ENCODE results near the gene QSOX2.

The QSOX2 gene

DNA sequence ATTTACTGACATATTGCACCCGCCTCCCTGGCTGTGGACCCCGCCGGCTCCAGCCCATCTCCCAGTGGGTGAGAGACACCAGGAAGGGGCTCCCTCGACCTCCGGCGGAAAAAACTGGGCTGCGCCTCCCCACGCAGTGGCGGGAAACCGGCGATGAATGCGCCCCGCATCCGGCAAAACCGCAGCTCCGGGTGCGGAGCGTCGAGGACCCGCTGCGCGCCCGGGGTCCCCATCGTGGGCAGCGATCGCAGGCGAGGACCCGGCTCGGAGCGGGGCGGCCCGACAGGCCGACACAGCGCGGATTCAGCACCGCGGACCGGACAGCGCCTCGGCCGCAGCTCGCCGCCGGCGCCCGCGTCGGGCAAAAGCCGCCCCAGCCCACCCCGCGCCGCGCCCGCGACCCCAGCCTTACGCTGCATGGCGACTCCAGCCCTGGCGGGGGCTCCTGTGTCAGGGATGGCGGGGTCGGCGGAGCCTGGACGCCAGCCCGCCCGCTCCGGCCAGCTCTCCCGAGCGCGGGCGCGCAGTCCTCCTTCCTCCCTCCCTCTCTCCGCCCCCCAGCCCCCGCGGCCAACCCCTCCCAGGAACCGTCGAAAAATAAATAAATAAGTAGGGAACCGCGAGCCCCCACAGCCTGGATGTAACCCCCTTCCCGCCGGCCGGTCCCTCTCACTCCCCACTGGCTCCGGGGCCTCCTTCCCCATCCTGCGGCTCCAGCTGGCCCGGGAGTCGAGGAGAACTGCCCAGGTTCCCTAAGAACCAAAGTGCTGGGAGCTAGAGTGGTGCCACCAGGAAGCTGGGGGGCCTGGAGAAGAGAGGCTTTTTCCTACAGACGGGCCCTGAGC is 43.8 kb downstream of the QSOX2 start:
- no peak for DNase-seq

GRCh38 chr9:136201174-136201573 is 44.4 kb downstream of the QSOX2 start:
- DNase-seq = no peak

DNA sequence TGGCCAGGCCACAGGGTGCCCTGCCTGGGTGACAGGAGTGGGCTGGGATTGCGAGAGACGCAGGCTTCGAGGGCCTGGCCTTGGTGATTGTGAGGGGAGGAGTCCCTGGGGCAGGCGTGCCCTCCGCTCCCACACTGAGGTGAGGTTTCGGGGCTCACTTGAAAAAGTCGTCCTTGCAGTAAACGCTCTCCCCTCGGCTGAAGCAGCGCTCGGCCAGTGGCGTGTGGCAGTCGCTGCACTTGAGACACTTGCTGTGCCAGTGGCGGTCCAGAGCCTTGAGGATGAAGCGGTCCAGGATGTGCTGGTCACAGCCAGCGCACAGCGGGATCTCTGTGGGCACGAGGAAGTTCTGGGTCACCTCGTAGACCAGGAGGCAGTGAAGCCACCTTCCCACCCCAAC is 45.2 kb downstream of the QSOX2 start:
- no peak for DNase-seq

- DNase-seq = no peak
These were observed 46.0 kb downstream of the QSOX2 start for GRCh38 chr9:136199391-136200288.

DNA sequence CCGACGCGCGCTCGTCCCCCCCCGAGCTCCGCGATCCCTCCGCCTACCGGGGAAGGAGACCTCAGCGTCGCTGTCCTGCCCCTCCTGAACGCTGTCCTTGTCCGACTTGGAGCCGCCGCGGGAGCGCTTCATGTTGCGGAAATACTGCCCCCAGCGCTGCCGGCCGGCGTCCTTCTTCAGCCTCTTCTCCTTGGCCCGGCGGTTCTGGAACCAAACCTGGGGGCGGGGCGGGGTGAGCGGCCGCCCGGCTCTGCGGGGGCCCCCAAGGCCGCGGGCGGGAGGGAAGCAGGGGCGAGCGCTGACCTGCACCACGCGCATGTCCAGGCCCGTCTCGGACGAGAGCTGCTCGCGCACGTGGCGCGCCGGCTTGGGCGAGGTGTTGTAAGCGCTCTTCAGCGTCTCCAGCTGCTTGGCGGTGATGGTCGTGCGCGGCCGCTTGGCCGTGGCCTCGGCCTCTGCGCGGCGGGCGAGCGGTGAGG is 47.0 kb downstream of the QSOX2 start:
- no peak for DNase-seq

DNA sequence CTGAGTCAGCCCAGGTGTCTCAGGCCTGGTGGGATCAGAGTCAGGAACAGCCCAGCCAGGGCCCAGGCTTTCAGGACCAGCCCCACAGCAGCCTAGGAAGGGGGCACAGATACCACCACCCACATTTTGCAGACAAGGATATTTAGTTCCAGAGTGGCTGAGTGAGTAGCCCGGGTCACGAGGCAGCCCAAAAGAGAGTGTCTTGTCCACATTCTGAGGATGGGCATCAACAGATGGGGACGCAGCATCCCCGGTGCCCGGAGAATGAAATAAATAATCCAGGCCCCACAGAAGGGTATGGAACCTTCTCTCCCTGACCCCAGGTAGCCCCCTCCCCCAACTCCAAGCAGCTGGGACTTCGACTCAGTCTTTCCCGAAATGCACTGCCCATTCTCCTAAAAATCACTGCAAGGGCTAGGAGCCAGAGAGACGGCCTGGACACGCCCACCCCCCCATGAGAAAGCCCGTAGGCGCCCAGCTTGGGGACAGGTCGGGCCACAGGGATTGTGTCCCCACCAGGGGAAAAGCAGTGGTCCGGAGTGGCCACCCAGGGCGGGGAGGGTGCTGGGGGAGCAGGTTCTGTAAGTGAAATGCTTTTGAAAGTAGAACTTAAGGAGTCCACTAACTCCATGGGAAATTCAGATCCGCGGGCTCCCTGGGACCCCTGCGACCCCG is 47.5 kb downstream of the QSOX2 start:
- DNase-seq = no peak

DNA sequence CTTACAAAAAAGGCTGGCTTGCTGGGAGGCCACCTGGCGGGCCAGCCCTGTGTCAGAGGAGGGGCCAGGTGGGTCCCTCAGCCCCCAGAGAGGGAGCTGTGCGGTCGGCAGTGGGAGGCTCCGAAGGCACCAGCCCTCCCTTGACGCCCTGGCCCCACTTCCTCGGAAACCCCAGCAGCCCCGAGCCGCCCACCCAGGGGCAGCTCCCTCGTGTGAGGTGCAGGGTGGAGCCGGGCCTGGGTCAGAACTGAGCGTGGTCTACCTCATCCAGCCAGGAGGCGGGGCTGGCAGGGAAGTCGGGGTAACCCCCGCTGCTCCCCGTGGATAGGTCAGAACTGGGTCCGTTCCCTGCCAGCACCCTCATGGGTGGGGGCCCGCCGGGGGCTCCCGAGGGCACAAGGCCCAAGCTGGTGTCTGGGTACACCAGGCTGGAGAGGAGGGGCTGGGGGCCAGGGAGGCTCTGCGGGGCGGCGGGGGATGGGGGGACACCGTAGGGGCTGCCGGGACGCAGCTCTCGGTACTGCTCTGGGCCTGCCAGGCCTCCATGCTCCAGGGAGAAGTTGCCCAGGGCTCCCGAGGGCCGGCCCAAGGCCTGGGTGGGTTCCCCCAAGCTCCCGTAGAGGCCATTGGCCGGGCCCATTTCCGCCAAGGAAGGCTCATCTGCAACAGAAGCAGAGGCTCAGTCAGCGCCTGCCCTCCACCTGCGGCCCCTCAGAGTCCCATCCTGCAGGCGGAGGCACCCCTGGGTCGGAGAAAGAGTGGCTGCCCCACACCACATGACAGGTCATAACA is 48.3 kb downstream of the QSOX2 start:
- no peak for DNase-seq

DNA sequence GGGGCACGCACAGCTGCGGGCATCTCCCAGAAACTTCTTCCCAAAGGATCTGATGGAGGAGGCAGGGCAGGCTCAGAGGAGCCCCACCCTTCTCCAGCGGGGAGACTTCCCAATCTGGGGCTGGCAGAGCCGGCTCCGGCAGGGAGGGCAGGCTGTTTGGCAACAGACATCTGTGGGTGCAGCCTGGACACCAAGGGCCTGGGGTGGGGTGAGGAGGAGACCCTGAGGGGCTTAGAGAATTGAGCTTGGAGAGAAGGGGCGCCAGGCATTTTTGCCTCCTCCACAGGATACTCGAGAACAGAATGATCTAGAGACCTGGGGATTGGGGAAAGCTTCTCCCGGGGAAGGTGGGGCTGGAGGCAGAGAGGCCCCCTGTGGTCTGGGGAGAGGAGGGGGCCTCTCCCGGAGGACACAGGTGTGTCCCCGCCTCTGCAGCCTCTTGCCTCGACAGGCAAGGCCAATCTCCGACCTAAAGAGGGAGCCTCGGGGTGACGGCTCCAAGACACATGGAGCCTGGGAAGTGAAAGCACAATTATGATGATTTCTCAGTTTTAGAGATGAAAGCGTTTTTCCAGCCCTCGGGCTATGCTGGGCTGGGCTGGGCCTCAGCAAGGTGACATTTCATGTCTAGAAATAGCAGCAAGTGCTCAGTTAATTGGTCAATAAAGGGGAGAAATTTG is 49.1 kb downstream of the QSOX2 start:
- no peak for DNase-seq

- no peak for DNase-seq
These were observed 51.1 kb downstream of the QSOX2 start for GRCh38 chr9:136194540-136194939.

- no peak for DNase-seq
These were observed 51.7 kb downstream of the QSOX2 start for GRCh38 chr9:136193891-136194279.

GRCh38 chr9:136193127-136193890 is 52.3 kb downstream of the QSOX2 start:
- DNase-seq = no peak

GRCh38 chr9:136192289-136193126 is 53.1 kb downstream of the QSOX2 start:
- no peak for DNase-seq

DNA sequence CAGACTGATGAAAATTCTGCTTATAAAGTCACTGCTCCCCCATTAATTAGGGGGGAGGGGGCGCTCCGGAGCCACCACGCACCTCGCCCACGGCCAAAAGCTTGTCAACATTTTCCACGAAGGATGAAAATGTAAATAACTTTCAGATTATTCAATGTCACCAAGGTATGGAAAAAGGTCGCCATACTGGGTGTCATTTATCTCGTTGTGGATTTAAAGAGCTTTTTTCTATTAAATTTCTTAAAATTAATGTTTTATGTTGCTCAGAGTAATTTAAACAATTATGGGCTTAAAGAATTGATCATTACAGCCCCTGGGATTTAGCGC is 53.7 kb downstream of the QSOX2 start:
- no peak for DNase-seq

GRCh38 chr9:136191099-136191959 is 54.3 kb downstream of the QSOX2 start:
- no peak for DNase-seq

DNA sequence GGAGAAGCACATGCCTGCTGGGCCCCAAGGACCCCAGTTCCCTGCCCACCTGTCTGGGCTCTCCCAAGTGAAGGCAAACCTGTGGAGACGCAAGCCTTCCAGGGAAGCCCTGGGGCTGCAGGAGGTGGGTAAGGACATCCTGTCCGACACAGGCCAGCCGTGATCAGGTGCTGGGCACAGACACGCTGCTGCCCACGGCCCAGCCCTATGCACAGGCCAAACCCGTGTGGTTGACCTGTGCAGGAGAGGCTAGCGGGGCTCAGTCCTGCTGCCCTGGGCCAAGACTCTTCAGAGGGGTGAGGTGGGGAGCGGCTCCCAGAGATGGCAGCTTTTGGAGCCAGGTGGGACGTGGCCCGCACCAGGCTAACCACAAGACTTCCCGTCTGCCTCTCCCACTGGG is 55.0 kb downstream of the QSOX2 start:
- DNase-seq = no peak

DNA sequence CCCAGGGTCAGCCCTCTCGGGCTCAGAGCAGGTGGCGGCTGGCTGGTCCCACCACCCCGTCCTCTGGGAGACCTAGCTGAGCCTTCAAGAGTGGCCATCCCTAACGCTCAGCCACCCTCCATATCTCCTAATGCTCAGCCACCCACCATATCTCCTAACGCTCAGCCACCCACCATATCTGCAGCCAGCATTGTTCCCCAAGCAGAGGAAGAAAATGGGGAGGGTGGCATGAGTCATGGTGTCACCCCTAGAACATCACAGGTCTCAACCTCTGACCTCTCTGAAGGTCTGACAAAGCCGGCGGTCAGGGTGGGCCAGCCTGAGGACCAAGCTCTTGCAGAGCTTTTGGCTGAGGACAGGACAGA is 55.4 kb downstream of the QSOX2 start:
- no peak for DNase-seq

GRCh38 chr9:136189394-136190236 is 56.0 kb downstream of the QSOX2 start:
- no peak for DNase-seq

Data from EL (cell line).